DOHH2 (cell line): ENCODE results near the gene DPP3.
"Not testable (repeated sequence)": the region's sequence is repeated elsewhere in the genome, so short reads cannot be mapped to it uniquely, and the experiment has no call there.

ENCODE experiments used
- H3F3A ChIP-seq: fragments of 200-600 bp; sonication (generic), shearing (Covaris generic); 2 replicates; pipeline ENCODE4 v1.6.0; 2016; ENCODE audit warnings: antibody characterized with exemption, mild to moderate bottlenecking; ENCODE audit not compliant: control insufficient read depth, insufficient read depth
- H3K27ac ChIP-seq: fragments of 200-600 bp; sonication (generic); 2 replicates; pipeline ENCODE4 v1.5.1; 2014; ENCODE audit warnings: low read depth, mild to moderate bottlenecking, low read length, moderate library complexity
- H3K27me3 ChIP-seq: fragments of 200-600 bp; sonication (generic); 2 replicates; pipeline ENCODE4 v1.6.1; 2014; ENCODE audit warnings: mild to moderate bottlenecking, low read length, mixed read lengths; ENCODE audit not compliant: control insufficient read depth
- H3K36me3 ChIP-seq: fragments of 200-600 bp; sonication (generic); 2 replicates; pipeline ENCODE4 v1.6.1; 2014; ENCODE audit warnings: mild to moderate bottlenecking, low read length, moderate library complexity, mixed read lengths; ENCODE audit not compliant: control insufficient read depth
- H3K4me1 ChIP-seq: fragments of 200-600 bp; sonication (generic); 2 replicates; pipeline ENCODE4 v1.6.1; 2014; ENCODE audit warnings: mild to moderate bottlenecking, low read length, mixed read lengths; ENCODE audit not compliant: control insufficient read depth
- H3K4me2 ChIP-seq: fragments of 200-600 bp; sonication (generic); 2 replicates; pipeline ENCODE4 v1.6.0; 2014; ENCODE audit warnings: mild to moderate bottlenecking, low read length, moderate library complexity
- H3K4me3 ChIP-seq: fragments of 200-600 bp; sonication (generic); 2 replicates; pipeline ENCODE4 v1.5.1; 2014; ENCODE audit warnings: mild to moderate bottlenecking, low read length, mixed read lengths
- H3K79me2 ChIP-seq: fragments of 200-600 bp; sonication (generic); 2 replicates; pipeline ENCODE4 v1.6.1; 2014; ENCODE audit warnings: mild to moderate bottlenecking, low read length, mixed read lengths; ENCODE audit not compliant: control insufficient read depth
- H3K9me2 ChIP-seq: fragments of 200-600 bp; sonication (generic); replicated peaks from 2 replicates; pipeline ENCODE4 v1.6.1; 2014; ENCODE audit warnings: mild to moderate bottlenecking, low read length, mixed read lengths; ENCODE audit not compliant: control insufficient read depth
- H3K9me3 ChIP-seq: fragments of 200-600 bp; sonication (generic); 2 replicates; pipeline ENCODE4 v1.6.1; 2014; ENCODE audit warnings: antibody characterized with exemption, low read length, mixed read lengths; ENCODE audit not compliant: control insufficient read depth, insufficient read depth
- H4K20me1 ChIP-seq: fragments of 200-600 bp; sonication (generic); 2 replicates; pipeline ENCODE4 v1.6.0; 2014; ENCODE audit warnings: low read depth, mild to moderate bottlenecking, antibody characterized with exemption, low read length, moderate library complexity; ENCODE audit not compliant: control insufficient read depth, insufficient read depth
- CTCF ChIP-seq: fragments of 200-600 bp; sonication (generic); IDR thresholded peaks from one replicate; pipeline ENCODE4 v1.5.1; 2014; ENCODE audit warnings: antibody characterized with exemption, mild to moderate bottlenecking, low read depth, low read length; ENCODE audit not compliant: poor library complexity, severe bottlenecking
- EZH2phosphoT487 ChIP-seq: fragments of 200-600 bp; sonication (generic); IDR thresholded peaks from 2 replicates; pipeline ENCODE4 v1.6.1; 2017; ENCODE audit warnings: borderline replicate concordance, mild to moderate bottlenecking, antibody characterized with exemption, low read length, moderate library complexity, mixed read lengths

Gene DPP3

GRCh38 chr11:66437979-66438503, 42.2 kb upstream of the DPP3 start:
- Histone ChIP-seq H3K4me1 (peaks cover 7% of the 10 kb centered on the region), H3K79me2 (peaks cover 16% of the 10 kb centered on the region), H3K27me3 (no peaks in the 10 kb centered on the region), H4K20me1 (no peaks in the 10 kb centered on the region), H3K4me2 (peak overlapping the region; percentile 84), H3K4me3 (peak overlapping the region; percentile 73), H3K36me3 (peaks cover 22% of the 10 kb centered on the region), H3K9me3 (peaks cover 5% of the 10 kb centered on the region), H3F3A (no peaks in the 10 kb centered on the region), H3K9me2 (no peaks in the 10 kb centered on the region), H3K27ac (peak overlapping the region; percentile 63)
- TF ChIP-seq EZH2phosphoT487 (no peak), CTCF (no peak)

- Histone ChIP-seq H3K9me3 (peaks cover 13% of the 10 kb centered on the region), H3K4me1 (peaks cover 7% of the 10 kb centered on the region), H3K9me2 (no peaks in the 10 kb centered on the region), H3K4me3 (peak within 1 kb of the TSS; percentile 73), H3F3A (no peaks in the 10 kb centered on the region), H3K4me2 (peak within 1 kb of the TSS; percentile 84), H3K27ac (peak within 1 kb of the TSS; percentile 63), H3K79me2 (peaks cover 16% of the 10 kb centered on the region), H4K20me1 (no peaks in the 10 kb centered on the region), H3K27me3 (no peaks in the 10 kb centered on the region), H3K36me3 (peaks cover 22% of the 10 kb centered on the region)
- TF ChIP-seq CTCF: peak; percentile 88
- no peak for TF ChIP-seq EZH2phosphoT487
Measured at GRCh38 chr11:66438504-66439466, 41.4 kb upstream of the DPP3 start, which contains the start of gene MRPL11. Gene MRPL11, minus strand, starts transcription at chr11:66438848. Its CDS starts 94 bp downstream, at chr11:66438754.

DNA sequence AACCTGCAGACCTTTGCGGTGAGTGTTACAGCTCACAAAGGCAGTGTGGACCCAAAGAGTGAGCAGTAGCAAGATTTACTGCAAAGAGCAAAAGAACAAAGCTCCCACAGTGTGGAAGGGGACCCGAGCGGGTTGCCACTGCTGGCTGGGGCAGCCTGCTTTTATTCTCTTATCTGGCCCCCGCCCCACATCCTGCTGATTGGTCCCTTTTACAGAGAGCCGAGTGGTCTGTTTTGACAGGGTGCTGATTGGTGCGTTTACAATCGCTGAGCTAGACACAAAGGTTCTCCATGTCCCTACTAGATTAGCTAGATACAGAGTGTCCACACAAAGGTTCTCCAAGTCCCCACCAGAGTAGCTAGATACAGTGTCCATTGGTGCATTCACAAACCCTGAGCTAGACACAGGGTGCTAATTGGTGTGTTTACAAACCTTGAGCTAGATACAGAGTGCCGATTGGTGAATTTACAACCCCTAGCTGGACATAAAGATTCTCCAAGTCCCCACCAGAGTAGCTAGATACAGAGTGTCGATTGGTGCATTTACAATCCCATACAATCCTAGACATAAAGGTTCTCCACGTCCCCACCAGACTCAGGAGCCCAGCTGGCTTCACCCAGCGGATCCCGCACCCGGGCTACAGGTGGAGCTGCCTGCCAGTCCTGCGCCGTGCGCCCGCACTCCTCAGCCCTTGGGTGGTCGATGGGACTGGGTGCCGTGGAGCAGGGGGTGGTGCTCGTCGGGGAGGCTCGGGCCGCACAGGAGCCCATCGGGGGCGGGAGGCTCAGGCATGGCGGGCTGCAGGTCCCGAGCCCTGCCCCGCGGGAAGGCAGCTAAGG, 39.9 kb upstream of the DPP3 start:
- not testable (repeated sequence) for H3K27me3 ChIP-seq, H3K4me3 ChIP-seq, H3K4me1 ChIP-seq, H3K27ac ChIP-seq, H4K20me1 ChIP-seq, H3K9me2 ChIP-seq, H3F3A ChIP-seq, H3K4me2 ChIP-seq
- Histone ChIP-seq H3K36me3 (peaks cover 19% of the 10 kb centered on the region), H3K9me3 (peaks cover 15% of the 10 kb centered on the region), H3K79me2 (peaks cover 16% of the 10 kb centered on the region)

DNA sequence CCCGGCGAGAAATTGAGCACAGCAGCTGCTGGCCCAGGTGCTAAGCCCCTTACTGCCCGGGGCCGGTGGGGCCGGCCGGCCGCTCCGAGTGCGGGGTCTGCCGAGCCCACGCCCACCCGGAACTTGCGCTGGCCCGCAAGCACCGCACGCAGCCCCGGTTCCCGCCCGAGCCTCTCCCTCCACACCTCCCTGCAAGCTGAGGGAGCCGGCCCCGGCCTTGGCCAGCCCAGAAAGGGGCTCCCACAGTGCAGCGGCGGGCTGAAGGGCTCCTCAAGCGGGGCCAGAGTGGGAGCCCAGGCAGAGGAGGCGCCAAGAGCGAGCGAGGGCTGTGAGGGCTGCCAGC, 39.3 kb upstream of the DPP3 start:
- H3K4me2 ChIP-seq: not testable (repeated sequence)
- H3K36me3 ChIP-seq: peaks cover 13% of the 10 kb centered on the region

More for the DNA sequence above, 39.3 kb upstream of the DPP3 start:
- H3K27ac ChIP-seq, H3K4me1 ChIP-seq, H4K20me1 ChIP-seq, H3K4me3 ChIP-seq, H3F3A ChIP-seq, H3K27me3 ChIP-seq, H3K9me2 ChIP-seq: not testable (repeated sequence)
- peaks cover 16% of the 10 kb centered on the region for H3K79me2 ChIP-seq
- H3K9me3 ChIP-seq: peaks cover 15% of the 10 kb centered on the region
